RWPE2 (cell line): ENCODE results near the gene GAS2L2.
A peak's percentile ranks its signal among the peaks of the same experiment; 100 is the strongest.

ENCODE experiments used
- ATAC-seq: fragments of 200-7000 bp; cut with Tn5 transposase; 3 replicates; pipeline ENCODE4 v1.9.1; 2021; ENCODE audit warnings: low read depth
- DNase-seq: peaks from one replicate; pipeline ENCODE4 v3.0.0-alpha.2; 2020; ENCODE audit warnings: low spot score
- H3K27ac ChIP-seq: fragments of 450-650 bp; 2 replicates; pipeline ENCODE4 v1.5.1; 2017; ENCODE audit warnings: mild to moderate bottlenecking; ENCODE audit not compliant: poor library complexity, severe bottlenecking
- H3K27me3 ChIP-seq: fragments of 250-450 bp; sonication (Bioruptor Pico); 2 replicates; pipeline ENCODE4 v1.5.1; 2021; ENCODE audit warnings: mild to moderate bottlenecking, moderate library complexity; ENCODE audit not compliant: insufficient read depth, poor library complexity, severe bottlenecking
- H3K36me3 ChIP-seq: fragments of 250-450 bp; sonication (Bioruptor Pico); 2 replicates; pipeline ENCODE4 v1.5.1; 2020; ENCODE audit warnings: low read depth, mild to moderate bottlenecking, moderate library complexity
- H3K4me1 ChIP-seq: fragments of 250-450 bp; sonication (Bioruptor Pico); 2 replicates; pipeline ENCODE4 v1.5.1; 2021; ENCODE audit warnings: mild to moderate bottlenecking, moderate library complexity; ENCODE audit not compliant: insufficient read depth, poor library complexity, severe bottlenecking
- H3K4me3 ChIP-seq: fragments of 250-450 bp; sonication (Bioruptor Pico); 2 replicates; pipeline ENCODE4 v1.5.1; 2021; ENCODE audit warnings: mild to moderate bottlenecking, moderate library complexity; ENCODE audit not compliant: severe bottlenecking
- H3K9me3 ChIP-seq: fragments of 250-450 bp; sonication (Bioruptor Pico); 2 replicates; pipeline ENCODE4 v1.5.1; 2021; ENCODE audit warnings: mild to moderate bottlenecking, moderate library complexity; ENCODE audit not compliant: severe bottlenecking
- CTCF ChIP-seq: fragments of 450-650 bp; IDR thresholded peaks from one replicate; pipeline ENCODE4 v1.5.1; 2017; ENCODE audit warnings: mild to moderate bottlenecking, moderate library complexity; ENCODE audit not compliant: poor library complexity, severe bottlenecking

The GAS2L2 gene

GRCh38 chr17:35784895-35785294, 31.9 kb upstream of the GAS2L2 start:
- Histone ChIP-seq H3K4me1 (peaks cover 66% of the 10 kb centered on the region), H3K9me3 (no peaks in the 10 kb centered on the region), H3K27me3 (no peaks in the 10 kb centered on the region), H3K4me3 (no peak overlapping the region), H3K27ac (peak overlapping the region; percentile 91), H3K36me3 (peaks cover 8% of the 10 kb centered on the region; the same call in 1 of the 2 replicates)
- no peak for TF ChIP-seq CTCF
- DNase-seq: peak; percentile 93
- peak; percentile 75 for ATAC-seq

GRCh38 chr17:35780950-35781349, 27.9 kb upstream of the GAS2L2 start:
- Histone ChIP-seq H3K4me3 (no peak overlapping the region), H3K9me3 (no peaks in the 10 kb centered on the region), H3K4me1 (peaks cover 54% of the 10 kb centered on the region), H3K27ac (no peak overlapping the region), H3K36me3 (peaks cover 23% of the 10 kb centered on the region), H3K27me3 (no peaks in the 10 kb centered on the region)
- DNase-seq (no peak), ATAC-seq (no peak)
- TF ChIP-seq CTCF: no peak

- Histone ChIP-seq H3K36me3 (peaks cover 23% of the 10 kb centered on the region), H3K4me1 (peaks cover 37% of the 10 kb centered on the region), H3K4me3 (no peak overlapping the region), H3K9me3 (no peaks in the 10 kb centered on the region), H3K27ac (peak overlapping the region; percentile 85), H3K27me3 (no peaks in the 10 kb centered on the region)
- DNase-seq (no peak), ATAC-seq (peak; percentile 22; the same call in 2 of the 3 replicates)
- no peak for TF ChIP-seq CTCF
These were observed 25.7 kb upstream of the GAS2L2 start for GRCh38 chr17:35778641-35779196.

- ATAC-seq (no peak), DNase-seq (no peak)
- peaks cover 20% of the 10 kb centered on the region for H3K36me3 ChIP-seq
- no peaks in the 10 kb centered on the region for H3K27me3 ChIP-seq
- no peak for TF ChIP-seq CTCF
- H3K27ac ChIP-seq: no peak overlapping the region
- H3K4me3 ChIP-seq: no peak overlapping the region
- H3K4me1 ChIP-seq: peaks cover 28% of the 10 kb centered on the region
- H3K9me3 ChIP-seq: no peaks in the 10 kb centered on the region
These were observed 22.5 kb upstream of the GAS2L2 start for GRCh38 chr17:35775583-35775982.

- Histone ChIP-seq H3K27me3 (no peaks in the 10 kb centered on the region), H3K9me3 (no peaks in the 10 kb centered on the region), H3K36me3 (peaks cover 15% of the 10 kb centered on the region), H3K27ac (no peak overlapping the region), H3K4me3 (no peak overlapping the region), H3K4me1 (peaks cover 28% of the 10 kb centered on the region)
- no peak for ATAC-seq
- DNase-seq: no peak
- TF ChIP-seq CTCF: no peak
These were observed 22.0 kb upstream of the GAS2L2 start for GRCh38 chr17:35775039-35775438.
